Esophagus (tissue), 2 donors: ENCODE results near the gene INTS2. TPM values are rescaled to one million over a fixed set of nuclear protein-coding genes. Genes with fewer than 3 reads are reported as not detected.
A peak's percentile ranks its signal among the peaks of the same experiment; 100 is the strongest.

Source experiments
- H3K27ac ChIP-seq, 2 donors: one replicate each; pipeline ENCODE4 v1.5.1; 2013; ENCODE audit warnings: low read depth in 2 of 2, mild to moderate bottlenecking in 2 of 2, inconsistent platforms in 1 of 2, low read length in 1 of 2, moderate library complexity in 1 of 2
- H3K27me3 ChIP-seq, 2 donors: one replicate each; pipeline ENCODE4 v1.6.1; 2013; ENCODE audit warnings: low read length in 2 of 2, control low read depth in 1 of 2, mild to moderate bottlenecking in 1 of 2; ENCODE audit not compliant: insufficient read depth in 2 of 2, control insufficient read depth in 1 of 2
- H3K36me3 ChIP-seq, 2 donors: one replicate each; pipeline ENCODE4 v1.6.1; 2013; ENCODE audit warnings: low read length in 1 of 2; ENCODE audit not compliant: control insufficient read depth in 2 of 2, insufficient read depth in 2 of 2
- H3K4me1 ChIP-seq, 2 donors: one replicate each; pipeline ENCODE4 v1.6.1; 2013; ENCODE audit warnings: low read length in 1 of 2; ENCODE audit not compliant: control insufficient read depth in 2 of 2, insufficient read depth in 2 of 2
- H3K4me3 ChIP-seq, 2 donors: one replicate each; pipeline ENCODE4 v1.5.1; 2013; ENCODE audit warnings: low read length in 2 of 2, mild to moderate bottlenecking in 2 of 2, low read depth in 1 of 2, moderate library complexity in 1 of 2
- H3K9me3 ChIP-seq, 2 donors: one replicate each; pipeline ENCODE4 v1.6.1; 2013; ENCODE audit warnings: mild to moderate bottlenecking in 2 of 2, low read depth in 1 of 2, low read length in 1 of 2, moderate library complexity in 1 of 2; ENCODE audit not compliant: control insufficient read depth in 2 of 2, insufficient read depth in 1 of 2
- WGBS, 2 donors: extraction: QIAGEN DNeasy Blood & Tissue Kit; methylation state at CpG; one replicate each; pipeline ENCODE4 v1.1.7; 2013; 5-methylcytosine and 5-hydroxymethylcytosine counted together
- polyA plus RNA-seq, 2 donors: library from polyadenylated mRNA; stranded (reverse); fragments of 200-250 nt; gene quantifications; one replicate each; pipeline ENCODE4 v1.2.3, GENCODE V29; 2013
- donor health status: healthy with polysubstance abuse.
- donor health status: Bipolar disorder and iron deficiency.

INTS2 gene
- polyA plus RNA-seq = 1 to 10 TPM; 2.1 to 2.3 TPM

- no peaks in the 10 kb centered on the region for H3K36me3 ChIP-seq
- H3K27ac ChIP-seq = peak within 1 kb of the TSS; percentile 72 to 76
- no peaks in the 10 kb centered on the region for H3K27me3 ChIP-seq
- H3K4me3 ChIP-seq = peak within 1 kb of the TSS; percentile 58 to 78
- 0% methylated on average over 58 of the region's 58 CpGs for WGBS, 2 donors
- no peaks in the 10 kb centered on the region for H3K9me3 ChIP-seq
- H3K4me1 ChIP-seq = no peaks in the 10 kb centered on the region
Measured at GRCh38 chr17:61927208-61928100, at the start of gene INTS2. Gene INTS2, minus strand, starts transcription at chr17:61927982. Its CDS starts 1,338 bp downstream, at chr17:61926644.

- Histone ChIP-seq H3K27ac (no peak overlapping the region), H3K4me1 (no peaks in the 10 kb centered on the region), H3K9me3 (no peaks in the 10 kb centered on the region), H3K27me3 (no peaks in the 10 kb centered on the region), H3K36me3 (peaks cover 2 to 5% of the 10 kb centered on the region in 2 donors), H3K4me3 (no peak overlapping the region)
- WGBS, 2 donors = 95 to 96% methylated on average over 7 of the region's 7 CpGs
Measured at GRCh38 chr17:61974115-61974514, 46.3 kb upstream of the INTS2 start.

GRCh38 chr17:61972311-61972710 lies 44.5 kb upstream of the INTS2 start:
- Histone ChIP-seq H3K27me3 (no peaks in the 10 kb centered on the region), H3K4me1 (no peaks in the 10 kb centered on the region), H3K4me3 (no peak overlapping the region), H3K27ac (no peak overlapping the region), H3K36me3 (peaks cover 2 to 7% of the 10 kb centered on the region in 2 donors), H3K9me3 (no peaks in the 10 kb centered on the region)

GRCh38 chr17:61970030-61970429 lies 42.2 kb upstream of the INTS2 start:
- no peaks in the 10 kb centered on the region for H3K4me1 ChIP-seq
- peaks cover 5 to 9% of the 10 kb centered on the region in 2 donors for H3K36me3 ChIP-seq
- H3K4me3 ChIP-seq = no peak overlapping the region
- no peak overlapping the region for H3K27ac ChIP-seq
- H3K9me3 ChIP-seq = no peaks in the 10 kb centered on the region
- no peaks in the 10 kb centered on the region for H3K27me3 ChIP-seq
- WGBS, 2 donors = 97% methylated on average over 1 of the region's 1 CpG

- Histone ChIP-seq H3K27me3 (no peaks in the 10 kb centered on the region), H3K36me3 (peaks cover 10 to 14% of the 10 kb centered on the region in 2 donors), H3K4me3 (no peak overlapping the region), H3K9me3 (no peaks in the 10 kb centered on the region), H3K27ac (no peak overlapping the region), H3K4me1 (no peaks in the 10 kb centered on the region)
- WGBS, 2 donors = 95% methylated on average over 5 of the region's 5 CpGs
Measured at GRCh38 chr17:61968757-61969156, 41.0 kb upstream of the INTS2 start.

GRCh38 chr17:61967729-61968128 lies 39.9 kb upstream of the INTS2 start:
- peaks cover 10 to 14% of the 10 kb centered on the region in 2 donors for H3K36me3 ChIP-seq
- H3K27me3 ChIP-seq = no peaks in the 10 kb centered on the region

GRCh38 chr17:61966191-61966590 lies 38.4 kb upstream of the INTS2 start:
- Histone ChIP-seq H3K4me1 (no peaks in the 10 kb centered on the region), H3K4me3 (no peak overlapping the region), H3K36me3 (peaks cover 10 to 13% of the 10 kb centered on the region in 2 donors), H3K9me3 (no peaks in the 10 kb centered on the region), H3K27ac (no peak overlapping the region), H3K27me3 (no peaks in the 10 kb centered on the region)
- 0% methylated on average over 1 of the region's 1 CpG for WGBS, 2 donors

More at GRCh38 chr17:61967729-61968128, 39.9 kb upstream of the INTS2 start:
- no peak overlapping the region for H3K27ac ChIP-seq
- H3K9me3 ChIP-seq = no peaks in the 10 kb centered on the region
- 90 to 92% methylated on average over 2 of the region's 2 CpGs for WGBS, 2 donors
- no peak overlapping the region for H3K4me3 ChIP-seq
- H3K4me1 ChIP-seq = no peaks in the 10 kb centered on the region

GRCh38 chr17:61955619-61956018 lies 27.8 kb upstream of the INTS2 start:
- Histone ChIP-seq H3K9me3 (no peaks in the 10 kb centered on the region), H3K4me3 (no peak overlapping the region), H3K27ac (no peak overlapping the region), H3K27me3 (no peaks in the 10 kb centered on the region), H3K36me3 (peaks cover 0 to 11% of the 10 kb centered on the region in 2 donors), H3K4me1 (no peaks in the 10 kb centered on the region)
- 89 to 90% methylated on average over 4 of the region's 4 CpGs for WGBS, 2 donors

GRCh38 chr17:61947367-61948078 lies 19.7 kb upstream of the INTS2 start:
- Histone ChIP-seq H3K4me3 (no peak overlapping the region), H3K36me3 (peaks cover 7 to 9% of the 10 kb centered on the region in 2 donors)
- 81 to 84% methylated on average over 3 of the region's 3 CpGs for WGBS, 2 donors

More at GRCh38 chr17:61947367-61948078, 19.7 kb upstream of the INTS2 start:
- Histone ChIP-seq H3K4me1 (no peaks in the 10 kb centered on the region), H3K27me3 (no peaks in the 10 kb centered on the region), H3K9me3 (no peaks in the 10 kb centered on the region), H3K27ac (no peak overlapping the region)
